Endodermal cell (in vitro differentiated cells): ENCODE measurements around the gene ARID4B. TPM values are rescaled to one million over a fixed set of nuclear protein-coding genes. Genes with fewer than 3 reads are reported as not detected.

Experiments
- DNase-seq: peaks from one replicate; pipeline ENCODE4 v3.0.0-alpha.2; 2017
- H3K27ac ChIP-seq: 2 replicates; pipeline ENCODE4 v1.5.1; 2013; ENCODE audit warnings: mild to moderate bottlenecking, low read depth, low read length, moderate library complexity
- H3K27me3 ChIP-seq: 2 replicates; pipeline ENCODE4 v1.6.1; 2013; ENCODE audit warnings: mild to moderate bottlenecking, low read length, moderate library complexity; ENCODE audit not compliant: insufficient read depth, control insufficient read depth, poor library complexity, severe bottlenecking
- H3K36me3 ChIP-seq: 2 replicates; pipeline ENCODE4 v1.7.0; 2013; ENCODE audit warnings: mild to moderate bottlenecking, low read length, moderate library complexity; ENCODE audit not compliant: control insufficient read depth, insufficient read depth
- H3K4me1 ChIP-seq: one replicate; pipeline ENCODE4 v1.7.0; 2013; ENCODE audit warnings: low read length; ENCODE audit not compliant: control insufficient read depth, insufficient read depth
- H3K4me3 ChIP-seq: 2 replicates; pipeline ENCODE4 v1.5.1; 2013; ENCODE audit warnings: mild to moderate bottlenecking, low read length, moderate library complexity
- H3K9ac ChIP-seq: 2 replicates; pipeline ENCODE4 v1.6.1; 2013; ENCODE audit warnings: mild to moderate bottlenecking, low read length, moderate library complexity; ENCODE audit not compliant: poor library complexity, severe bottlenecking; ENCODE audit errors: extremely low read depth
- H3K9me3 ChIP-seq: 2 replicates; pipeline ENCODE4 v1.6.1; 2013; ENCODE audit warnings: mild to moderate bottlenecking, low read length, moderate library complexity; ENCODE audit not compliant: control insufficient read depth
- H3K27ac Mint-ChIP-seq: 2 replicates; pipeline ENCODE4 v1.8.0; 2020; ENCODE audit warnings: mixed read lengths
- H3K27me3 Mint-ChIP-seq: 2 replicates; pipeline ENCODE4 v1.8.0; 2021; ENCODE audit warnings: mild to moderate bottlenecking, mixed read lengths; ENCODE audit not compliant: insufficient read depth
- H3K36me3 Mint-ChIP-seq: 2 replicates; pipeline ENCODE4 v1.8.0; 2020; ENCODE audit warnings: low read depth, mixed read lengths
- H3K4me1 Mint-ChIP-seq: 2 replicates; pipeline ENCODE4 v1.8.0; 2020; ENCODE audit warnings: mixed read lengths
- H3K4me3 Mint-ChIP-seq: 2 replicates; pipeline ENCODE4 v1.8.0; 2020; ENCODE audit warnings: mild to moderate bottlenecking, moderate library complexity, mixed read lengths
- H3K9me3 Mint-ChIP-seq: 2 replicates; pipeline ENCODE4 v1.8.0; 2020; ENCODE audit warnings: mild to moderate bottlenecking, mixed read lengths
- WGBS, 2 experiments: methylation state at CpG; one replicate each; pipeline versions ENCODE4 v1.1.5 to v1.1.7; 2013; ENCODE audit warnings: missing lambda C conversion rate in 2 of 2, mixed read lengths in 1 of 2; ENCODE audit not compliant: insufficient coverage in 1 of 2, insufficient read length in 1 of 2; 5-methylcytosine and 5-hydroxymethylcytosine counted together
- total RNA-seq, 2 donors: library from RNA; stranded (reverse); fragmentation: NEBNext Ultra II Directional in 1 of 2; extraction: Animal tissue kit (Norgen Biotek cat#: 25700) in 1 of 2; gene quantifications; 2 replicates in 1 of 2; 3 replicates in 1 of 2; pipeline ENCODE4 v1.2.1, GENCODE V29; 2021
- TF ChIP-seq, protein P1 (sequence below): fragments of 200-600 bp; sonication (generic); conservative IDR thresholded peaks from 2 replicates; pipeline ENCODE4 v1.5.0; 2021; ENCODE audit warnings: antibody characterized with exemption, mild to moderate bottlenecking

Gene ARID4B
- total RNA-seq, 2 donors from 2014 or later = 40.6 to 43.1 TPM

DNA sequence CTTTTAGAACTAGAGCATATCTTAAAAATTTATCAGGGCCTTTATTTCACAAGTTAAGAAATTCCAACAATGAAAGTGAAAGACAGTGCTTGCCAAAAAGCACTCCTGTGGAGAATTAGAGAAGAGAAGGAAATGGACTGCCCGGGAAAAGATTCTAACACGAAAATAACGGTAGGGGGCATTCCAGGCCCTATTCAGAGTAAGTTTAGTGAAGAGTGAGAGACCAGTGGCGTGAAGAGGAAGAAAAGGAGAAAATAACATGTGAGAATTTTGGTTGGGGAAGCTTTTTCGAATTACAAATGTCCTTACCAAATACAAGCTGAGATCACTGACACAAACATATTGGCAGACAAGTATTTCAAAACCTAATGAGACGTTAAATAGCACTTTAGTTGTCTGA is 128.5 kb downstream of the ARID4B start:
- Mint-ChIP-seq H3K4me3 (no peak overlapping the region), H3K36me3 (peaks cover 38% of the 10 kb centered on the region), H3K27ac (peak overlapping the region; percentile 15), H3K9me3 (no peaks in the 10 kb centered on the region), H3K4me1 (peaks cover 5% of the 10 kb centered on the region), H3K27me3 (no peaks in the 10 kb centered on the region)
- H3K4me1 ChIP-seq = no peaks in the 10 kb centered on the region
- TF ChIP-seq, protein P1, sequence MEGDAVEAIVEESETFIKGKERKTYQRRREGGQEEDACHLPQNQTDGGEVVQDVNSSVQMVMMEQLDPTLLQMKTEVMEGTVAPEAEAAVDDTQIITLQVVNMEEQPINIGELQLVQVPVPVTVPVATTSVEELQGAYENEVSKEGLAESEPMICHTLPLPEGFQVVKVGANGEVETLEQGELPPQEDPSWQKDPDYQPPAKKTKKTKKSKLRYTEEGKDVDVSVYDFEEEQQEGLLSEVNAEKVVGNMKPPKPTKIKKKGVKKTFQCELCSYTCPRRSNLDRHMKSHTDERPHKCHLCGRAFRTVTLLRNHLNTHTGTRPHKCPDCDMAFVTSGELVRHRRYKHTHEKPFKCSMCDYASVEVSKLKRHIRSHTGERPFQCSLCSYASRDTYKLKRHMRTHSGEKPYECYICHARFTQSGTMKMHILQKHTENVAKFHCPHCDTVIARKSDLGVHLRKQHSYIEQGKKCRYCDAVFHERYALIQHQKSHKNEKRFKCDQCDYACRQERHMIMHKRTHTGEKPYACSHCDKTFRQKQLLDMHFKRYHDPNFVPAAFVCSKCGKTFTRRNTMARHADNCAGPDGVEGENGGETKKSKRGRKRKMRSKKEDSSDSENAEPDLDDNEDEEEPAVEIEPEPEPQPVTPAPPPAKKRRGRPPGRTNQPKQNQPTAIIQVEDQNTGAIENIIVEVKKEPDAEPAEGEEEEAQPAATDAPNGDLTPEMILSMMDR = peak; percentile 78
- DNase-seq = peak; percentile 84
- H3K9me3 ChIP-seq = no peaks in the 10 kb centered on the region
- H3K27ac ChIP-seq = peak overlapping the region; percentile 22
- H3K36me3 ChIP-seq = peaks cover 60% of the 10 kb centered on the region
- no peaks in the 10 kb centered on the region for H3K27me3 ChIP-seq
- no peak overlapping the region for H3K9ac ChIP-seq
- H3K4me3 ChIP-seq = no peak overlapping the region
- WGBS, 2 experiments = 0 to 17% methylated on average over 3 to 6 of the region's 6 CpGs

DNA sequence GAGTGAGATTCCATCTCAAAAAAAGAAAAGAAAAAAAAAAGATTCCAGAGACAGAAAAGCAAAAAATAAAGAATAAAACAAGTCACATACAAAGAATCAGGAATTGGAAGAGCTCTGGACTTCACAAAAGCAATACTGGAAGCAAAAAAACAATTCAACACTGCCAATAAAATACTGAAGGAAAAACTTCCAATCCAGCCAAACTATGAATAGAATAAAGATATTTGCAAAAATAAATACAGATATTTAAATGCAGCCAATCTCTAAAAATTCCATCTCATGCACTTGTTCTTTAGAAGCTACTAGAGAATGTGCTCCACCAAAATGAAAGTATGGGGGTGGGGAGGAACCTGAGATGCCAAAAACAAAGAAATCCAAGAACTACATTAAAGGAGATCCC is 137.5 kb downstream of the ARID4B start:
- DNase-seq = no peak
- TF ChIP-seq, protein P1 = no peak
- Mint-ChIP-seq H3K27ac (peak overlapping the region; percentile 41), H3K4me1 (peaks cover under 1% of the 10 kb centered on the region), H3K36me3 (peaks cover 63% of the 10 kb centered on the region), H3K9me3 (no peaks in the 10 kb centered on the region), H3K27me3 (no peaks in the 10 kb centered on the region), H3K4me3 (no peak overlapping the region)
- Histone ChIP-seq H3K27me3 (no peaks in the 10 kb centered on the region), H3K9me3 (no peaks in the 10 kb centered on the region), H3K36me3 (peaks cover 71% of the 10 kb centered on the region), H3K4me1 (no peaks in the 10 kb centered on the region), H3K9ac (no peak overlapping the region), H3K4me3 (no peak overlapping the region), H3K27ac (no peak overlapping the region)

DNA sequence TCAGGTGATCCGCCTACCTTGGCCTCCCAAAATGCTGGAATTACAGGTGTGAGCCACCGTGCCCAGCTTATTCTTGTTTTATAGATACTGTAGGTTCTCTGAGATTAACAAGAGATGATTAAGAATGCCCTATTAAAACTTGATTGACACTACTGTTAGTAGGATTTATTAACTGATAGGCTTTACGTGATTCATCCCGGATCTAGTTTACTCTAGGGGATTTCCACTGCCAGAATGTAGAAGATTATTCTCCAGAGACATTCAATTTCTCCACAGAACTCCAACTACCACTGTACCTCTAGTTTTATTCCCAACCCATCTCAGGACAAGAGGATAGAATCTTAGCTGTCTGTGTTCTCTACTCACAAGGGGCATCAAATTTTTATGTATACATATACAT is 140.7 kb downstream of the ARID4B start:
- Mint-ChIP-seq H3K27me3 (no peaks in the 10 kb centered on the region), H3K36me3 (peaks cover 43% of the 10 kb centered on the region), H3K4me3 (no peak overlapping the region), H3K27ac (no peak overlapping the region), H3K9me3 (no peaks in the 10 kb centered on the region), H3K4me1 (peaks cover 8% of the 10 kb centered on the region)
- Histone ChIP-seq H3K36me3 (peaks cover 46% of the 10 kb centered on the region), H3K9ac (no peak overlapping the region), H3K27me3 (no peaks in the 10 kb centered on the region), H3K4me1 (no peaks in the 10 kb centered on the region), H3K27ac (no peak overlapping the region), H3K4me3 (no peak overlapping the region), H3K9me3 (no peaks in the 10 kb centered on the region)
- 93 to 97% methylated on average over 3 to 4 of the region's 4 CpGs for WGBS, 2 experiments
- TF ChIP-seq, protein P1 = no peak
- no peak for DNase-seq
